Transverse colon (tissue), 4 donors: Measurements from ENCODE around the gene IL4R. TPM values are rescaled to one million over a fixed set of nuclear protein-coding genes. Genes with fewer than 3 reads are reported as not detected.

Experiments used
- DNase-seq: peaks from one replicate; pipeline ENCODE4 v3.0.0-alpha.2; 2019
- H3K27ac ChIP-seq, 4 donors: fragments of 200-600 bp; sonication (generic); 2 replicates each; pipeline ENCODE4 v1.5.1; 2016 to 2018; ENCODE audit warnings: inconsistent platforms in 4 of 4
- H3K27me3 ChIP-seq: fragments of 200-600 bp; sonication (generic); 2 replicates; pipeline ENCODE4 v1.5.1; 2017; ENCODE audit warnings: inconsistent platforms
- H3K36me3 ChIP-seq, 4 donors: fragments of 200-600 bp; sonication (generic); 2 replicates each; pipeline ENCODE4 v1.5.1; 2017 to 2019; ENCODE audit warnings: inconsistent platforms in 4 of 4
- H3K4me1 ChIP-seq, 4 donors: fragments of 200-600 bp; sonication (generic); 2 replicates each; pipeline ENCODE4 v1.5.1; 2017 to 2020; ENCODE audit warnings: inconsistent platforms in 4 of 4
- H3K4me3 ChIP-seq, 4 donors: fragments of 200-600 bp; sonication (generic); 1 replicate in 1 of 4; 2 replicates in 3 of 4; pipeline versions ENCODE4 v1.5.1 to v1.6.1; 2017 to 2019; ENCODE audit warnings: inconsistent platforms in 4 of 4
- H3K9me3 ChIP-seq, 2 donors: fragments of 200-600 bp; sonication (generic); 2 replicates each; pipeline ENCODE4 v1.5.1; 2017 to 2019; ENCODE audit warnings: inconsistent platforms in 2 of 2
- CTCF ChIP-seq, 5 experiments: fragments of 200-600 bp in 3 of 5; fragments of 450-650 bp in 2 of 5; sonication (generic) in 3 of 5; IDR thresholded peaks; 1 replicate in 2 of 5; 2 replicates in 3 of 5; pipeline ENCODE4 v1.5.1; 2016 to 2017; ENCODE audit warnings: antibody characterized with exemption in 5 of 5, inconsistent platforms in 3 of 5, mild to moderate bottlenecking in 2 of 5, moderate library complexity in 1 of 5
- EP300 ChIP-seq: sonication (generic); formaldehyde crosslinking; IDR thresholded peaks from one replicate; pipeline ENCODE4 v1.6.1; 2017; ENCODE audit warnings: antibody characterized with exemption, low read depth
- POLR2A ChIP-seq: fragments of 450-650 bp; IDR thresholded peaks from one replicate; pipeline ENCODE4 v1.6.1; 2016; ENCODE audit warnings: antibody characterized with exemption, mild to moderate bottlenecking, moderate library complexity
- POLR2AphosphoS5 ChIP-seq, 3 donors: sonication (generic); formaldehyde crosslinking; IDR thresholded peaks; one replicate each; pipeline ENCODE4 v1.6.1; 2016; ENCODE audit warnings: antibody characterized with exemption in 3 of 3
- WGBS, 2 donors: methylation state at CpG; one replicate each; pipeline ENCODE4 v1.1.5; 2018; ENCODE audit warnings: low coverage in 1 of 2; 5-methylcytosine and 5-hydroxymethylcytosine counted together
- in situ Hi-C, 4 donors: fragments of 200-750 bp; cut with MboI; loops; one replicate each; pipeline versions ENCODE4 v1.15.0 to v1.15.1; 2017; ENCODE audit warnings: low sequenced_read_pairs in 3 of 4, low pct_ligation_motif_present in 1 of 4, low pct_unique_long_range_greater_than_20kb in 1 of 4
- intact Hi-C: fragments of 100-400 bp; cut with DNase I; formaldehyde crosslinking; loops from one replicate; pipeline ENCODE4 v1.15.1; 2023; ENCODE audit warnings: low total_unique reads
- total RNA-seq, 4 donors: library from RNA; depleted of rRNA; stranded (reverse); fragments of >200 nt; gene quantifications; one replicate each; pipeline ENCODE4 v1.1.0, GENCODE V29; 2016

Gene IL4R
- total RNA-seq, 4 donors from 2014 or later, result 106 to 235 (median 156) TPM

GRCh38 chr16:27398894-27399853, 85.4 kb downstream of the IL4R start:
- H3K4me1 ChIP-seq, result peaks cover 0 to 16% (median 4%) of the 10 kb centered on the region in 4 donors
- H3K27ac ChIP-seq, result no peak overlapping the region
- H3K36me3 ChIP-seq, result no peaks in the 10 kb centered on the region
- no peaks in the 10 kb centered on the region for H3K9me3 ChIP-seq
- intact Hi-C loops (no loop called here), in situ Hi-C loops (no loop called here)
- H3K27me3 ChIP-seq, result peaks cover 6% of the 10 kb centered on the region
- WGBS, 2 donors, result 76 to 93% methylated on average over 8 of the region's 8 CpGs
- no peak for TF ChIP-seq CTCF (IDR thresholded peaks at IDR 0.05)
- no peak for TF ChIP-seq POLR2A
- TF ChIP-seq EP300, result no peak
- TF ChIP-seq POLR2AphosphoS5 (IDR thresholded peaks at IDR 0.05), result no peak
- DNase-seq, result no peak
- no peak overlapping the region for H3K4me3 ChIP-seq

- H3K4me1 ChIP-seq, result peaks cover 0 to 16% (median 4%) of the 10 kb centered on the region in 4 donors
- TF ChIP-seq POLR2A (no peak), POLR2AphosphoS5 (IDR thresholded peaks at IDR 0.05) (no peak), EP300 (no peak), CTCF (IDR thresholded peaks at IDR 0.05) (no peak)
- H3K27ac ChIP-seq, result no peak overlapping the region
- no peaks in the 10 kb centered on the region for H3K36me3 ChIP-seq
- no peaks in the 10 kb centered on the region for H3K9me3 ChIP-seq
- intact Hi-C loops, result no loop called here
- in situ Hi-C loops, result no loop called here
- no peak for DNase-seq
- H3K27me3 ChIP-seq, result peaks cover 6% of the 10 kb centered on the region
- H3K4me3 ChIP-seq, result no peak overlapping the region
- 90 to 100% methylated on average over 2 of the region's 2 CpGs for WGBS, 2 donors
Observed at GRCh38 chr16:27399969-27400368, 86.2 kb downstream of the IL4R start.

GRCh38 chr16:27400751-27401620, 87.2 kb downstream of the IL4R start:
- Histone ChIP-seq H3K9me3 (no peaks in the 10 kb centered on the region), H3K4me3 (no peak overlapping the region), H3K4me1 (peaks cover 0 to 19% (median 4%) of the 10 kb centered on the region in 4 donors), H3K36me3 (no peaks in the 10 kb centered on the region), H3K27ac (no peak overlapping the region), H3K27me3 (peaks cover 6% of the 10 kb centered on the region)
- in situ Hi-C loops, result no loop called here
- TF ChIP-seq POLR2AphosphoS5 (IDR thresholded peaks at IDR 0.05), result no peak
- TF ChIP-seq EP300, result no peak
- TF ChIP-seq CTCF (IDR thresholded peaks at IDR 0.05), result no peak
- no peak for TF ChIP-seq POLR2A
- WGBS, 2 donors, result 47 to 48% methylated on average over 8 to 11 of the region's 11 CpGs
- intact Hi-C loops, result no loop called here
- DNase-seq, result no peak
